PFSK-1 (cell line): ENCODE measurements around the gene KRT8.

ENCODE experiments used
- FOXP2 ChIP-seq: optimal IDR thresholded peaks from 2 replicates; pipeline ENCODE3; 2011; ENCODE audit warnings: borderline replicate concordance, control low read depth, inconsistent platforms; ENCODE audit not compliant: insufficient read depth; ENCODE audit errors: extremely low read length, extremely low read depth
- POLR2AphosphoS5 ChIP-seq: IDR thresholded peaks from 2 replicates; pipeline ENCODE4 v1.6.1; 2012; ENCODE audit warnings: low read depth, mild to moderate bottlenecking, control low read depth, low read length, moderate library complexity
- REST ChIP-seq, 2 experiments: IDR thresholded peaks; 2 replicates each; pipeline versions ENCODE4 v1.6.1 to v1.8.0; 2011 to 2012; ENCODE audit warnings: low read depth in 2 of 2, low read length in 2 of 2, control low read depth in 1 of 2, inconsistent platforms in 1 of 2, mild to moderate bottlenecking in 1 of 2, moderate library complexity in 1 of 2; ENCODE audit not compliant: insufficient read depth in 1 of 2
- SIN3A ChIP-seq: IDR thresholded peaks from 2 replicates; pipeline ENCODE4 v1.6.1; 2012; ENCODE audit warnings: mild to moderate bottlenecking, low read length, moderate library complexity, borderline replicate concordance; ENCODE audit not compliant: insufficient read depth
- TAF1 ChIP-seq: IDR thresholded peaks from 2 replicates; pipeline ENCODE4 v1.6.1; 2012; ENCODE audit warnings: low read length, control low read depth, borderline replicate concordance; ENCODE audit not compliant: insufficient read depth

Gene KRT8

GRCh38 chr12:52929538-52929937, 24.7 kb upstream of the KRT8 start:
- TF ChIP-seq TAF1 (no peak), FOXP2 (no peak), SIN3A (no peak), REST (IDR thresholded peaks at IDR 0.05; ENCODE audit: insufficient read depth in 1 of 2, low read depth in 2 of 2, low read length in 2 of 2) (no peak), POLR2AphosphoS5 (no peak)

GRCh38 chr12:52927964-52928363, 23.1 kb upstream of the KRT8 start:
- no peak for TF ChIP-seq SIN3A
- no peak for TF ChIP-seq POLR2AphosphoS5
- no peak for TF ChIP-seq TAF1
- TF ChIP-seq FOXP2, result no peak
- no peak for TF ChIP-seq REST (IDR thresholded peaks at IDR 0.05; ENCODE audit: insufficient read depth in 1 of 2, low read depth in 2 of 2, low read length in 2 of 2)

- TF ChIP-seq POLR2AphosphoS5, result no peak
These were observed 21.8 kb upstream of the KRT8 start for GRCh38 chr12:52926596-52927234.

- TF ChIP-seq SIN3A (no peak), FOXP2 (no peak), POLR2AphosphoS5 (no peak), REST (IDR thresholded peaks at IDR 0.05; ENCODE audit: insufficient read depth in 1 of 2, low read depth in 2 of 2, low read length in 2 of 2) (no peak), TAF1 (no peak)
These were observed 21.1 kb upstream of the KRT8 start for GRCh38 chr12:52925717-52926595.

- TF ChIP-seq TAF1 (no peak), FOXP2 (no peak), SIN3A (no peak)
These were observed 20.2 kb upstream of the KRT8 start for GRCh38 chr12:52924764-52925716.
